GM18499 (cell line): ENCODE results near the gene NFIX.

Source experiments
- ATAC-seq: cut with Tn5 transposase; IDR thresholded peaks from one replicate; pipeline ENCODE4 v1.9.1; 2021; ENCODE audit warnings: moderate number of reproducible peaks; ENCODE audit not compliant: insufficient read depth, unreplicated experiment

The NFIX gene

DNA sequence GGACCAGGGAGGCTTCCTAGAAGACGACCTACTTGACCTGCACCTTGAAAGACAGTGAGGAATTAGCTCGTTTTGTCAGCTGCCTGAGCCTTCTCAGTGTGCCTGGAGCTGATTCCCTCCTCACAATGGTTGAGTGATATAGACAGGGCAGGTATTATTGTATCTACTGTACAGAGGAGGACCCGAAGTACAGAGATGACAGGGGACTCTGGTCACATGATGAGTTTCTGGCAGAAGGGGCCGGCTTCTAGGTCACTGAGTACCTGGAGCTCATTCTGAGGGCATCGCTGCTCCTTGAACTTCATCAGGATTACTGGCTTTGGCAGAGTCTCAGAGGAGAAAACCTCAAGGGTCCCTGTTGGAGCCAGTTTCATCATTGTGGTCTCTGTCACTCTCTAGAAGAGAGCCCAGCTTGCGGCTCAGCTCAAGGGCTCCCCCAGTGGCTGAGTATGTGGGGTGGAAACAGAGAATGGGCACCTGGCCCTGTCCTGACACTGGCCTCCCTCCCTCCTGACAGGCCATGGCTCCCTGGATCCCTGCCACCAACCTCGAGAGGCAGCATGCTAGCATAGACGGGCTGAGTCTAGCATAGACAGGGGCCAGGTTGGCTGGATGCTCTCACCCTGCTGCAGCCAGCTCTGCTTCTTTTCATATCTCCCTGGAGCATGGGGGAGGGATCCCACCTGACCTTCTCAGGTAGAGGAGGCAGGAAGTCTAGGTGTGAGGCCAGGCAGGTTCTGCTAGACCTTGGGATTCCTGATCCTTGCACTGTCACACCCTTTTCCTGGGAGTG, 38.7 kb downstream of the NFIX start:
- ATAC-seq = no peak

GRCh38 chr19:13034636-13035035, 39.4 kb downstream of the NFIX start:
- ATAC-seq = no peak

- ATAC-seq = no peak
Observed at GRCh38 chr19:13035820-13036365, 40.6 kb downstream of the NFIX start.

GRCh38 chr19:13036366-13036976, 41.2 kb downstream of the NFIX start:
- ATAC-seq = no peak

DNA sequence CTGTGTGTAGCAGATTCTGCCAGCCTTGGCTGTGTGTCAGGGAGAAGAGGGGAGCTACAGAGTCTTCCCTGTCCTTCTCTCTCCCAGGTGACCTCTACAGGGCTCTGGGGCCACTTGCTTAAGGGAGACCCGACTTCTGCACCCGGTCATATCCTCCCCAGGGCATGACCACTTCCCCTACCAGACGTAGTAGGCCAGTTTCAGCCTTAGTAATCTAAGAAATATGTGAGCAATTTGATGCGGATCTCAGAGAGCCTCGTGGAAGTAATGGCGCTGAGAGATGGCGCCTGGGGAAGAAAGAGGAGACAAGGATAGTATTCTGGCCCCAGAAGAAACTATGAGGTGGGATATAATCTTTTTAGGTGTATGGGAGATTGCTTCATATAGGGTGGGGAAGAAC, 41.9 kb downstream of the NFIX start:
- ATAC-seq = no peak

DNA sequence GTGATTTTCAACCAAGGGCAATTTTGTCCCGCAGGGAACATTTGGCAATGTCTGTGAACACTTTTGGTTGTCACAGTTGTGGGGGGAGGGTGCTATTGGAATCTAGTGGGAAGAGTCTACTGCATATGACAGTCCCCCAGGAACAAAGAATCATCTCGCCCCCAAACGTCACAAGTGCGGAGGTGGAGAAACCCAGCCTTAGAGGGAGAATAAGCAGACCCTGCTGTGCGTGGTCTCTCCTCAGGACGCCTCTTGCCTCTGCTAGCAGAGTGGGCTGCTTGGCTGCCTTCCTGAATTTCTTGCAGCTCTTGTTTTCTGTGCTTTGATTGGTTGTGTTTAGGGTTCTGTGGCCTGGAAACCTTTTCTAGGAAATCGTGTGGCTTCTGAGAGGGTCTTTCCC, 42.5 kb downstream of the NFIX start:
- no peak for ATAC-seq

DNA sequence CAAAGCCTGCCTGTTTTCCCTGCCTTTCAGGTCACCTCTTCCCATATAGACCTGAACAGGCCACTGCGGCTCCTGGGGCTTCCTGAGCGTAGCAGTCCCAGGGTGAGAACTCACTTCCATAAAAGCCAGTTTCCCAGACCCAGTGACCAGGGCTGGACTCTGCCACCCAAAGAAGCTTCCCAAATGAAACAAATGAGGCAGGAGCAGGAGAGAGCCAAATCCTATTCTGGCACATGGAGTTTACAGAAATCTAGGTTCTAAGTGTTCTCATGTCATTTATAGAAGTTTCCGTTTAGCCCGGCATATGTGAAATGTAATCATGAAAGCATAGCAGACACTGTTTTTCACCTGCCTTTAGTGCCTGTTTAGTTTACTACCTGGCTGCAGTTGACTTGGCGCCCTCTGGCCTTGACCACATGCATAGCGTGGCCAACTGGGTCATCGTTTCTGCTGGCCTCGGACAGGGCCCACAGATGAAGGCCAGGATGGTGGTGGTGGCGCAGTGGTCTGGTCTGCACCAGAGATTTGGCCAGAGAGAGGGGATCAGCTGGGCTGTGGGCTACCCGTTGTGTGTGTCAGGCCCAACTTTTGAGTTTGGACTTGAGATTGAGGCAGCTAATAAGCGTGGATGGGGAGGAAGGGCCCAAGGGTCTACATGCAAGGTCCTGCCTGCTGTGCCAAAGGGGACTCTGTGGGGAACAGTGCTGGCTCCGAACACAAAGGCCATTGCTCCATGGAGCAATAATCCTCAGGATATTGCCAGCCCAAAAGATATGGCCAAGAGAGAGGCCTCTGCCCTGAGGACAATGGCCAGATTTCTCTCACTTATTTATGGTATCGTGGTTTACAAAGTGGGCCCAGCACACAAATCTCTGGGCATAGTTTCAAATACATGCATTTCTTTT, 43.3 kb downstream of the NFIX start:
- no peak for ATAC-seq

GRCh38 chr19:13039211-13039789, 44.0 kb downstream of the NFIX start:
- no peak for ATAC-seq

- ATAC-seq = no peak
Observed at GRCh38 chr19:13040232-13040947, 45.1 kb downstream of the NFIX start.

DNA sequence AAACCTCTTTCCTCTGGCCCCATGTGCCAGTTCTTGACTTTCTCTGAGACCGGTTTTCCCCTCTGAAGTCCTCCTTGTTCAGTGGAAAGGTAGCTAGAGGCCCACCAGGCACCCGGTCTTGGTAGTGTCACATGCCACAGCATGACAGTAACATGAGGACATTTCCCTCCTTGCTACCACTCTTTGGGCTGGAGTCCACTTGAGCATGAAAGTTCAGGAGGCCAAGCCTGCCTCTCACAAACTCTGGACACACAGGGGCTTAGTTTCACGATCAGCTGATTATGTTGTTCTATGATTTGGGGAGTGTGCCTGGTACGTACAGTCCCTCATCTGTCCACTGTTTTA, 45.6 kb downstream of the NFIX start:
- ATAC-seq = no peak

GRCh38 chr19:13042443-13043130, 47.3 kb downstream of the NFIX start:
- no peak for ATAC-seq

DNA sequence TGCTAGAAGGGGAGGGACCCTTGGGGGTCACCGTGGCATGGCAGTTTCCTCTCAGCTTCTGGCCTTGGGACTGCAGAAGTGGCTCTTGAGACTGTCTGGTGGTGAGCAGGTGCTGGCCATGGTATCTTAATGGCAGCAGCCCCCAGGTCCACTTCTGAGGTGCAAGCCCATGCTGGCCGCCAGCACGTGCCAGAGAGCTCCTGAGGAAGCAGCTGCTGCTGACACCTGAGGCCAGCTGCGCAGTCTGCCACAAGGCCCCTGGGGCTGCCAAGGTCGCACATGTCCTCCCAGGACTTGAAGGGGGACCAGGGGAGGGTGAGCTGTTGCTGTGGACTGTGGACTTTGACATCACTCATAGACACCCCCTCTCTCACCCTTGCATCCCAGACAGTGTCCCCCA, 48.0 kb downstream of the NFIX start:
- no peak for ATAC-seq

- no peak for ATAC-seq
Observed at GRCh38 chr19:13044231-13044836, 49.1 kb downstream of the NFIX start.

GRCh38 chr19:13045812-13046211, 50.5 kb downstream of the NFIX start:
- ATAC-seq = no peak

GRCh38 chr19:13047374-13047773, 52.1 kb downstream of the NFIX start:
- ATAC-seq = no peak

- no peak for ATAC-seq
Observed at GRCh38 chr19:13050274-13050673, 55.0 kb downstream of the NFIX start.

- no peak for ATAC-seq
Observed at GRCh38 chr19:13051557-13052165, 56.4 kb downstream of the NFIX start.

GRCh38 chr19:13052447-13053175, 57.3 kb downstream of the NFIX start:
- ATAC-seq = no peak
